HEK293 (cell line): ENCODE results near the gene ZC3H12C.

Source experiments
- CTCF ChIA-PET: fragments of 350-600 bp; formaldehyde crosslinking; extraction: SDS; loops from one replicate; lab custom pipeline; 2021; ENCODE audit warnings: antibody characterized with exemption; lab: Yijun Ruan, JAX
- POLR2A ChIA-PET: fragments of 300-600 bp; formaldehyde crosslinking; extraction: SDS; loops from one replicate; lab custom pipeline; 2020; ENCODE audit warnings: antibody characterized with exemption, inconsistent platforms; lab: Yijun Ruan, JAX
- H3K27ac ChIP-seq: fragments of 200-500 bp; sonication (Bioruptor generic); 2 replicates; pipeline ENCODE4 v1.5.1; 2014; ENCODE audit warnings: low read depth, low read length, control low read depth, inconsistent platforms; ENCODE audit errors: extremely low read depth
- H3K36me3 ChIP-seq, 2 experiments: fragments of 200-500 bp in 1 of 2; sonication (Bioruptor generic) in 1 of 2; 1 replicate in 1 of 2; 2 replicates in 1 of 2; pipeline ENCODE4 v1.5.1; 2014 to 2017; ENCODE audit warnings: inconsistent platforms in 2 of 2, low read length in 2 of 2; ENCODE audit not compliant: control insufficient read depth in 2 of 2, insufficient read depth in 1 of 2
- H3K4me1 ChIP-seq: fragments of 200-500 bp; sonication (Bioruptor generic); 2 replicates; pipeline ENCODE4 v1.5.1; 2014; ENCODE audit warnings: mild to moderate bottlenecking, low read length, inconsistent platforms; ENCODE audit not compliant: control insufficient read depth, insufficient read depth
- H3K4me3 ChIP-seq: 2 replicates; pipeline ENCODE4 v1.5.1; 2011; ENCODE audit warnings: low read depth, mild to moderate bottlenecking, control low read depth, low read length, moderate library complexity
- H3K9me3 ChIP-seq: fragments of 200-500 bp; sonication (Bioruptor generic); 2 replicates; pipeline ENCODE4 v1.5.1; 2014; ENCODE audit warnings: low read depth, low read length, inconsistent platforms; ENCODE audit not compliant: control insufficient read depth, insufficient read depth
- KLF1 ChIP-seq: fragments of 450-650 bp; formaldehyde crosslinking; IDR thresholded peaks from 2 replicates; pipeline ENCODE4 v1.5.1; 2016; ENCODE audit warnings: missing biosample characterization, missing genetic modification characterization
- ZBTB17 ChIP-seq: fragments of 450-650 bp; formaldehyde crosslinking; IDR thresholded peaks from 2 replicates; pipeline ENCODE4 v1.5.1; 2016; ENCODE audit warnings: missing biosample characterization, missing genetic modification characterization
- ZBTB48 ChIP-seq: fragments of 450-650 bp; formaldehyde crosslinking; IDR thresholded peaks from 2 replicates; pipeline ENCODE4 v1.5.1; 2016; ENCODE audit warnings: missing biosample characterization, missing genetic modification characterization
- ZBTB7A ChIP-seq: fragments of 450-650 bp; formaldehyde crosslinking; IDR thresholded peaks from 2 replicates; pipeline ENCODE4 v1.5.1; 2016; ENCODE audit warnings: low read depth, missing biosample characterization, missing genetic modification characterization
- ZBTB8A ChIP-seq: fragments of 450-650 bp; formaldehyde crosslinking; IDR thresholded peaks from 2 replicates; pipeline ENCODE4 v1.5.1; 2016; ENCODE audit warnings: missing biosample characterization, missing genetic modification characterization
- ZFP69B ChIP-seq: fragments of 450-650 bp; formaldehyde crosslinking; IDR thresholded peaks from 2 replicates; pipeline ENCODE4 v1.5.1; 2016; ENCODE audit warnings: missing biosample characterization, missing genetic modification characterization
- ZNF223 ChIP-seq: fragments of 450-650 bp; formaldehyde crosslinking; IDR thresholded peaks from 2 replicates; pipeline ENCODE4 v1.5.1; 2016; ENCODE audit warnings: missing biosample characterization, missing genetic modification characterization
- ZNF24 ChIP-seq: fragments of 450-650 bp; formaldehyde crosslinking; IDR thresholded peaks from 2 replicates; pipeline ENCODE4 v1.5.1; 2016; ENCODE audit warnings: missing biosample characterization, missing genetic modification characterization
- ZNF248 ChIP-seq: fragments of 450-650 bp; formaldehyde crosslinking; IDR thresholded peaks from 2 replicates; pipeline ENCODE4 v1.5.1; 2017; ENCODE audit warnings: missing biosample characterization, missing genetic modification characterization
- ZNF341 ChIP-seq: fragments of 450-650 bp; formaldehyde crosslinking; IDR thresholded peaks from 2 replicates; pipeline ENCODE4; 2016; ENCODE audit warnings: low read depth, missing biosample characterization, missing genetic modification characterization
- ZNF600 ChIP-seq: fragments of 450-650 bp; formaldehyde crosslinking; IDR thresholded peaks from 2 replicates; pipeline ENCODE4 v1.5.1; 2016; ENCODE audit warnings: missing biosample characterization, missing genetic modification characterization
- ZNF664 ChIP-seq: fragments of 450-650 bp; formaldehyde crosslinking; IDR thresholded peaks from 2 replicates; pipeline ENCODE4 v1.5.1; 2016; ENCODE audit warnings: missing biosample characterization, missing genetic modification characterization
- ZSCAN16 ChIP-seq: fragments of 450-650 bp; formaldehyde crosslinking; IDR thresholded peaks from 2 replicates; pipeline ENCODE4 v1.5.1; 2016; ENCODE audit warnings: missing biosample characterization, missing genetic modification characterization
- TF ChIP-seq, protein P1 (sequence below): fragments of 450-650 bp; formaldehyde crosslinking; conservative IDR thresholded peaks from 2 replicates; pipeline ENCODE4 v1.5.1; 2016; ENCODE audit warnings: low read depth, missing biosample characterization, missing genetic modification characterization
- TF ChIP-seq, protein P2 (sequence below): fragments of 450-650 bp; formaldehyde crosslinking; IDR thresholded peaks from 2 replicates; pipeline ENCODE4 v1.5.1; 2016; ENCODE audit warnings: missing biosample characterization, missing genetic modification characterization, low read depth
- TF ChIP-seq, protein P3 (sequence below): IDR thresholded peaks from 2 replicates; pipeline ENCODE4 v1.6.1; 2011; ENCODE audit warnings: mild to moderate bottlenecking, low read depth, low read length, borderline replicate concordance
- TF ChIP-seq, protein P4 (sequence below): fragments of 450-650 bp; formaldehyde crosslinking; IDR thresholded peaks from 2 replicates; pipeline ENCODE4 v1.5.1; 2016; ENCODE audit warnings: missing biosample characterization, missing genetic modification characterization

ZC3H12C gene

DNA sequence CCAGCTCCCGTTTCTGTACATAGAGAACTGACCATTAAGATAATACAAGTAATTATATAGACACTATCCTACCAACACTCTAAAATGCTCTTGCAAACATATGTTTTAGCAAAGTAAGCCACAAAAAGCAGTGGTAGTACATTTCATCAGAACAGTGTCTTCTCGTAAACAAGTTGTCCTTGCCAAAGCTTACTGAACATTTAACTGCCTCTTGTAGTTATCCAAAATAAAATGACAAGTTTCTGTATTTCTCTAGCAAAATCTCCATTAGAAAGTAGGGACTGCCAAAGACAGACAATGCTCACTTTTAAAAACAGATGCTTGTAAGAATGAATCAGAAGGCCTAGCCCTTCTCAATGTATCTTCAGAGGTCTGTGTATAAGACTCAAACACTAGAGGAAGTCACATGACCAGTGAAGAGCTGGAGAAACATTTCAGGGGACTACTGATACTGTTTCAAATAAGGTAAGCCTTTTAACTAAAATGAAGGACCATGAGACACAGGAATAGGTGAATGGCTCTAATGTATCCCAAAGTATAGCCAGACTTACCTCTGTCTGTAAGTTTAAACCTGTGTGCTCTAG, 7.8 kb upstream of the ZC3H12C start:
- Histone ChIP-seq H3K36me3 (no peaks in the 10 kb centered on the region), H3K4me3 (no peak overlapping the region), H3K9me3 (no peaks in the 10 kb centered on the region), H3K4me1 (no peaks in the 10 kb centered on the region), H3K27ac (no peak overlapping the region)
- ChIA-PET CTCF (no interaction called here), POLR2A (no interaction called here)
- TF ChIP-seq, protein P1, sequence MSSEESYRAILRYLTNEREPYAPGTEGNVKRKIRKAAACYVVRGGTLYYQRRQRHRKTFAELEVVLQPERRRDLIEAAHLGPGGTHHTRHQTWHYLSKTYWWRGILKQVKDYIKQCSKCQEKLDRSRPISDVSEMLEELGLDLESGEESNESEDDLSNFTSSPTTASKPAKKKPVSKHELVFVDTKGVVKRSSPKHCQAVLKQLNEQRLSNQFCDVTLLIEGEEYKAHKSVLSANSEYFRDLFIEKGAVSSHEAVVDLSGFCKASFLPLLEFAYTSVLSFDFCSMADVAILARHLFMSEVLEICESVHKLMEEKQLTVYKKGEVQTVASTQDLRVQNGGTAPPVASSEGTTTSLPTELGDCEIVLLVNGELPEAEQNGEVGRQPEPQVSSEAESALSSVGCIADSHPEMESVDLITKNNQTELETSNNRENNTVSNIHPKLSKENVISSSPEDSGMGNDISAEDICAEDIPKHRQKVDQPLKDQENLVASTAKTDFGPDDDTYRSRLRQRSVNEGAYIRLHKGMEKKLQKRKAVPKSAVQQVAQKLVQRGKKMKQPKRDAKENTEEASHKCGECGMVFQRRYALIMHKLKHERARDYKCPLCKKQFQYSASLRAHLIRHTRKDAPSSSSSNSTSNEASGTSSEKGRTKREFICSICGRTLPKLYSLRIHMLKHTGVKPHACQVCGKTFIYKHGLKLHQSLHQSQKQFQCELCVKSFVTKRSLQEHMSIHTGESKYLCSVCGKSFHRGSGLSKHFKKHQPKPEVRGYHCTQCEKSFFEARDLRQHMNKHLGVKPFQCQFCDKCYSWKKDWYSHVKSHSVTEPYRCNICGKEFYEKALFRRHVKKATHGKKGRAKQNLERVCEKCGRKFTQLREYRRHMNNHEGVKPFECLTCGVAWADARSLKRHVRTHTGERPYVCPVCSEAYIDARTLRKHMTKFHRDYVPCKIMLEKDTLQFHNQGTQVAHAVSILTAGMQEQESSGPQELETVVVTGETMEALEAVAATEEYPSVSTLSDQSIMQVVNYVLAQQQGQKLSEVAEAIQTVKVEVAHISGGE: no peak
- TF ChIP-seq ZFP69B (tag by site-specific recombination) (no peak), ZNF600 (no peak), ZBTB7A (tag by site-specific recombination) (no peak), ZNF24 (tag by site-specific recombination) (no peak), ZBTB17 (tag by site-specific recombination) (no peak), ZNF248 (tag by site-specific recombination) (no peak), ZBTB8A (tag by site-specific recombination) (no peak), ZSCAN16 (no peak), ZNF664 (tag by site-specific recombination) (no peak), ZBTB48 (tag by site-specific recombination) (no peak), ZNF341 (tag by site-specific recombination) (no peak), KLF1 (no peak)
- TF ChIP-seq, protein P2, sequence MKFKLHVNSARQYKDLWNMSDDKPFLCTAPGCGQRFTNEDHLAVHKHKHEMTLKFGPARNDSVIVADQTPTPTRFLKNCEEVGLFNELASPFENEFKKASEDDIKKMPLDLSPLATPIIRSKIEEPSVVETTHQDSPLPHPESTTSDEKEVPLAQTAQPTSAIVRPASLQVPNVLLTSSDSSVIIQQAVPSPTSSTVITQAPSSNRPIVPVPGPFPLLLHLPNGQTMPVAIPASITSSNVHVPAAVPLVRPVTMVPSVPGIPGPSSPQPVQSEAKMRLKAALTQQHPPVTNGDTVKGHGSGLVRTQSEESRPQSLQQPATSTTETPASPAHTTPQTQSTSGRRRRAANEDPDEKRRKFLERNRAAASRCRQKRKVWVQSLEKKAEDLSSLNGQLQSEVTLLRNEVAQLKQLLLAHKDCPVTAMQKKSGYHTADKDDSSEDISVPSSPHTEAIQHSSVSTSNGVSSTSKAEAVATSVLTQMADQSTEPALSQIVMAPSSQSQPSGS (tag by site-specific recombination): no peak
- TF ChIP-seq, protein P3, sequence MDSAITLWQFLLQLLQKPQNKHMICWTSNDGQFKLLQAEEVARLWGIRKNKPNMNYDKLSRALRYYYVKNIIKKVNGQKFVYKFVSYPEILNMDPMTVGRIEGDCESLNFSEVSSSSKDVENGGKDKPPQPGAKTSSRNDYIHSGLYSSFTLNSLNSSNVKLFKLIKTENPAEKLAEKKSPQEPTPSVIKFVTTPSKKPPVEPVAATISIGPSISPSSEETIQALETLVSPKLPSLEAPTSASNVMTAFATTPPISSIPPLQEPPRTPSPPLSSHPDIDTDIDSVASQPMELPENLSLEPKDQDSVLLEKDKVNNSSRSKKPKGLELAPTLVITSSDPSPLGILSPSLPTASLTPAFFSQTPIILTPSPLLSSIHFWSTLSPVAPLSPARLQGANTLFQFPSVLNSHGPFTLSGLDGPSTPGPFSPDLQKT: no peak

DNA sequence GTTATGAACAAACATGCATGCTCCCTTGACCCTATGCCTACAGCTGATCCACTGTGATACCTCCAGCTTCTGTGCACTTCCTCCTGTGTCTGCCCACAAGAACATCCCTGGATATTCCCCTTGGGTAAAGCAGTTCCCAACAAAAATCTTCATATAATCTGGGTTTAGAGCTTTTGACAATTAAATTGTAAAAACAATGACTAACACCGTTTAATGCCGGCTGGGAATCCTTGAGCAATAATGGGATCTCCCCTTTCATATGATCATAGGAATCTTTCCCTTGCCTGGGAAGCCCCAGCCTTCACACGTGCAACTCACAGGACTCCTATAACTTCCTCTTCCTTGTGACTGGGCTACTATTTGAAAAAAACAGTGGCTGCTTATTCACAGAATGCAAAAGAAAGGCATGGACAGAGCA, 6.3 kb upstream of the ZC3H12C start:
- H3K9me3 ChIP-seq: no peaks in the 10 kb centered on the region
- no peaks in the 10 kb centered on the region for H3K36me3 ChIP-seq
- no peak overlapping the region for H3K4me3 ChIP-seq
- no peak overlapping the region for H3K27ac ChIP-seq
- ChIA-PET POLR2A (no interaction called here), CTCF (interaction anchor here (0.6 to 0.8 kb wide), 3 partner anchors 9 to 145 kb away, joined by 3 to 4 read pairs (median 4); no protein-coding TSS in a partner anchor)
- no peaks in the 10 kb centered on the region for H3K4me1 ChIP-seq
- TF ChIP-seq ZNF223 (no peak), ZBTB17 (tag by site-specific recombination) (no peak)
- TF ChIP-seq, protein P4, sequence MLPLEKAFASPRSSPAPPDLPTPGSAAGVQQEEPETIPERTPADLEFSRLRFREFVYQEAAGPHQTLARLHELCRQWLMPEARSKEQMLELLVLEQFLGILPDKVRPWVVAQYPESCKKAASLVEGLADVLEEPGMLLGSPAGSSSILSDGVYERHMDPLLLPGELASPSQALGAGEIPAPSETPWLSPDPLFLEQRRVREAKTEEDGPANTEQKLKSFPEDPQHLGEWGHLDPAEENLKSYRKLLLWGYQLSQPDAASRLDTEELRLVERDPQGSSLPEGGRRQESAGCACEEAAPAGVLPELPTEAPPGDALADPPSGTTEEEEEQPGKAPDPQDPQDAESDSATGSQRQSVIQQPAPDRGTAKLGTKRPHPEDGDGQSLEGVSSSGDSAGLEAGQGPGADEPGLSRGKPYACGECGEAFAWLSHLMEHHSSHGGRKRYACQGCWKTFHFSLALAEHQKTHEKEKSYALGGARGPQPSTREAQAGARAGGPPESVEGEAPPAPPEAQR: no peak
